B cell (primary cell): ENCODE results near the gene MPHOSPH8. TPM values are rescaled to one million over a fixed set of nuclear protein-coding genes. Genes with fewer than 3 reads are reported as not detected.
"Not testable (repeated sequence)": the region's sequence is repeated elsewhere in the genome, so short reads cannot be mapped to it uniquely, and the experiment has no call there.

Experiments used
- ATAC-seq: fragments of 200-7000 bp; cut with Tn5 transposase; one replicate; pipeline ENCODE4 v1.10.0; 2021; ENCODE audit warnings: low read depth, mild to moderate bottlenecking, moderate number of reproducible peaks, moderate library complexity
- CTCF ChIA-PET: fragments of 350-600 bp; sonication (Branson Sonifier 250); formaldehyde crosslinking; loops from one replicate; lab custom pipeline; 2021; ENCODE audit warnings: antibody characterized with exemption, inconsistent platforms; lab: Charles Lee
- POLR2A ChIA-PET: fragments of 350-600 bp; sonication (Branson Sonifier 250); formaldehyde crosslinking; loops from one replicate; lab custom pipeline; 2021; ENCODE audit warnings: antibody characterized with exemption; lab: Charles Lee
- DNase-seq: peaks from one replicate; pipeline ENCODE4 v3.0.0; 2013
- H2AFZ ChIP-seq: 2 replicates; pipeline ENCODE4 v1.6.1; 2012; ENCODE audit warnings: mild to moderate bottlenecking, low read depth, low read length; ENCODE audit not compliant: insufficient read depth, poor library complexity, severe bottlenecking
- H3K27ac ChIP-seq, 2 donors: 1 replicate in 1 of 2; 2 replicates in 1 of 2; pipeline ENCODE4 v1.5.1; 2012 to 2013; ENCODE audit warnings: low read length in 2 of 2, mild to moderate bottlenecking in 2 of 2, moderate library complexity in 1 of 2
- H3K27me3 ChIP-seq, 4 experiments: fragments of 200-600 bp in 1 of 4; sonication (generic) in 1 of 4; replicated peaks in 1 of 4; 1 replicate in 2 of 4; 2 replicates in 2 of 4; pipeline versions ENCODE4 v1.6.1 to v1.7.0; 2013 to 2016; ENCODE audit warnings: low read length in 3 of 4, mild to moderate bottlenecking in 2 of 4, mixed read lengths in 1 of 4, moderate library complexity in 1 of 4; ENCODE audit not compliant: insufficient read depth in 4 of 4, control insufficient read depth in 3 of 4; ENCODE audit errors: control extremely low read depth in 1 of 4
- H3K36me3 ChIP-seq, 2 experiments: replicated peaks in 1 of 2; 1 replicate in 1 of 2; 2 replicates in 1 of 2; pipeline versions ENCODE4 v1.6.1 to v1.7.1; 2013; ENCODE audit warnings: low read length in 1 of 2; ENCODE audit not compliant: insufficient read depth in 2 of 2, control insufficient read depth in 1 of 2; ENCODE audit errors: control extremely low read depth in 1 of 2, extremely low read depth in 1 of 2
- H3K4me1 ChIP-seq, 2 donors: fragments of 200-600 bp in 1 of 2; sonication (generic) in 1 of 2; 1 replicate in 1 of 2; 2 replicates in 1 of 2; pipeline versions ENCODE4 v1.5.1 to v1.6.1; 2013 to 2017; ENCODE audit warnings: low read length in 2 of 2; ENCODE audit not compliant: control insufficient read depth in 2 of 2, insufficient read depth in 2 of 2
- H3K4me2 ChIP-seq: replicated peaks from 2 replicates; pipeline ENCODE3; 2012; ENCODE audit warnings: mild to moderate bottlenecking, low read depth, low read length; ENCODE audit not compliant: poor library complexity, severe bottlenecking
- H3K4me3 ChIP-seq, 5 experiments: fragments of 200-600 bp in 1 of 5; sonication (generic) in 1 of 5; 1 replicate in 3 of 5; 2 replicates in 2 of 5; pipeline versions ENCODE4 v1.5.1 to v1.7.0; 2011 to 2016; ENCODE audit warnings: low read length in 4 of 5, mild to moderate bottlenecking in 4 of 5, low read depth in 2 of 5, control low read depth in 1 of 5, moderate library complexity in 1 of 5; ENCODE audit not compliant: insufficient read depth in 1 of 5; ENCODE audit errors: control extremely low read depth in 1 of 5, extremely low read depth in 1 of 5
- H3K79me2 ChIP-seq: fragments of 200-600 bp; sonication (generic); one replicate; pipeline ENCODE4 v1.6.0; 2016; ENCODE audit warnings: low read length; ENCODE audit not compliant: control insufficient read depth, insufficient read depth
- H3K9ac ChIP-seq: fragments of 200-600 bp; sonication (generic); 2 replicates; pipeline ENCODE4 v1.6.1; 2017; ENCODE audit warnings: mild to moderate bottlenecking, low read length, moderate library complexity
- H3K9me3 ChIP-seq, 3 donors: one replicate each; pipeline versions ENCODE4 v1.6.1 to v1.7.1; 2013; ENCODE audit warnings: low read length in 2 of 3; ENCODE audit not compliant: control insufficient read depth in 2 of 3, insufficient read depth in 1 of 3; ENCODE audit errors: control extremely low read depth in 1 of 3
- H4K20me1 ChIP-seq: 2 replicates; pipeline ENCODE4 v1.6.0; 2012; ENCODE audit warnings: mild to moderate bottlenecking, low read length; ENCODE audit not compliant: insufficient read depth, control insufficient read depth, poor library complexity, severe bottlenecking
- H3K27ac Mint-ChIP-seq: one replicate; pipeline ENCODE4 v1.8.0; 2021; ENCODE audit warnings: mixed read lengths
- H3K27me3 Mint-ChIP-seq: one replicate; pipeline ENCODE4 v1.8.0; 2021; ENCODE audit warnings: mixed read lengths
- H3K4me1 Mint-ChIP-seq: one replicate; pipeline ENCODE4 v1.8.0; 2021; ENCODE audit warnings: mixed read lengths
- H3K4me3 Mint-ChIP-seq: one replicate; pipeline ENCODE4 v1.8.0; 2021; ENCODE audit warnings: mixed read lengths
- H3K9me3 Mint-ChIP-seq: one replicate; pipeline ENCODE4 v1.8.0; 2022; ENCODE audit warnings: mixed read lengths; ENCODE audit not compliant: insufficient read depth
- EZH2 ChIP-seq: IDR thresholded peaks from 2 replicates; pipeline ENCODE4 v1.6.1; 2012; ENCODE audit warnings: borderline replicate concordance, low read depth, mild to moderate bottlenecking, moderate library complexity, low read length; ENCODE audit not compliant: insufficient read depth, poor library complexity, severe bottlenecking
- WGBS: methylation state at CpG from one replicate; pipeline ENCODE4 v1.1.5; 2013; ENCODE audit warnings: missing lambda C conversion rate; ENCODE audit not compliant: insufficient coverage; 5-methylcytosine and 5-hydroxymethylcytosine counted together
- intact Hi-C: fragments of 100-400 bp; cut with micrococcal nuclease; formaldehyde crosslinking; loops from one replicate; pipeline ENCODE4 v1.10.0; 2022
- polyA plus RNA-seq: library from polyadenylated mRNA; depleted of rRNA; stranded (reverse); fragments of >200 nt; gene quantifications from 2 replicates; pipeline ENCODE4 v1.2.3, GENCODE V29; 2012
- total RNA-seq, 2 donors: library from RNA; stranded (reverse); fragments of 120-200 nt in 1 of 2; gene quantifications; 1 replicate in 1 of 2; 2 replicates in 1 of 2; pipeline versions ENCODE4 v1.2.3 to v1.2.4, GENCODE V29; 2013 to 2022
- TF ChIP-seq, protein P1 (sequence below): fragments of 200-600 bp; IDR thresholded peaks from one replicate; pipeline ENCODE4 v1.8.0; 2022; ENCODE audit warnings: antibody characterized with exemption, mild to moderate bottlenecking

MPHOSPH8 gene
- total and polyA plus RNA-seq, 2 donors (not counting 1 experiment from before 2014, with no cell fraction given) = 25.6 to 106 TPM

DNA sequence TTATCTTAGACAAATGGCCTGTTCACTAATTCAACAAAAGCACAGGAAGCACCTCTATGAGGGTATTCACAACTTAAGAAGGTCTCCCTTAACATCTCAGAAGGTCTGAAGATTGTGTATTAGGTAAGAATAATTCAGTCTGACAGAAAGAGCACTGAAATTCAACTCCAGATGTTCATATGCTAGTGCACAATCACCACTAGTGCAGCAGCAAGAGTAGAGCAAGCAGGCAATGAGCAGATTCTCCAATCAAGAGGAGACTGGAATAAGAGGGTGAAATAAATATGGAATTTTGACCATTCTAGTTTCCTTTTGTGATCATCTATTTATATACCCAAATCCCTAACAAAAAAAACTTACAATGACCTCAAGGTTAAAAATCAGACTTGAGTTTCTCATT lies 52.0 kb downstream of the MPHOSPH8 start:
- H3K4me1 Mint-ChIP-seq = no peaks in the 10 kb centered on the region
- H3K27me3 Mint-ChIP-seq = no peaks in the 10 kb centered on the region
- Histone ChIP-seq H3K4me3 (no peak overlapping the region), H3K27me3 (no peaks in the 10 kb centered on the region), H3K36me3 (no peaks in the 10 kb centered on the region), H3K9ac (no peak overlapping the region), H2AFZ (no peak overlapping the region), H3K4me1 (no peaks in the 10 kb centered on the region), H3K27ac (no peak overlapping the region), H3K4me2 (no peak overlapping the region), H3K9me3 (no peaks in the 10 kb centered on the region), H3K79me2 (no peaks in the 10 kb centered on the region), H4K20me1 (no peaks in the 10 kb centered on the region)
- no peak for DNase-seq
- H3K9me3 Mint-ChIP-seq = no peaks in the 10 kb centered on the region
- intact Hi-C loops = no loop called here
- no peak overlapping the region for H3K4me3 Mint-ChIP-seq
- no peak overlapping the region for H3K27ac Mint-ChIP-seq
- no peak for TF ChIP-seq EZH2
- TF ChIP-seq, protein P1, sequence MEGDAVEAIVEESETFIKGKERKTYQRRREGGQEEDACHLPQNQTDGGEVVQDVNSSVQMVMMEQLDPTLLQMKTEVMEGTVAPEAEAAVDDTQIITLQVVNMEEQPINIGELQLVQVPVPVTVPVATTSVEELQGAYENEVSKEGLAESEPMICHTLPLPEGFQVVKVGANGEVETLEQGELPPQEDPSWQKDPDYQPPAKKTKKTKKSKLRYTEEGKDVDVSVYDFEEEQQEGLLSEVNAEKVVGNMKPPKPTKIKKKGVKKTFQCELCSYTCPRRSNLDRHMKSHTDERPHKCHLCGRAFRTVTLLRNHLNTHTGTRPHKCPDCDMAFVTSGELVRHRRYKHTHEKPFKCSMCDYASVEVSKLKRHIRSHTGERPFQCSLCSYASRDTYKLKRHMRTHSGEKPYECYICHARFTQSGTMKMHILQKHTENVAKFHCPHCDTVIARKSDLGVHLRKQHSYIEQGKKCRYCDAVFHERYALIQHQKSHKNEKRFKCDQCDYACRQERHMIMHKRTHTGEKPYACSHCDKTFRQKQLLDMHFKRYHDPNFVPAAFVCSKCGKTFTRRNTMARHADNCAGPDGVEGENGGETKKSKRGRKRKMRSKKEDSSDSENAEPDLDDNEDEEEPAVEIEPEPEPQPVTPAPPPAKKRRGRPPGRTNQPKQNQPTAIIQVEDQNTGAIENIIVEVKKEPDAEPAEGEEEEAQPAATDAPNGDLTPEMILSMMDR = no peak
- ChIA-PET POLR2A (no interaction called here), CTCF (no interaction called here)
- no peak for ATAC-seq

DNA sequence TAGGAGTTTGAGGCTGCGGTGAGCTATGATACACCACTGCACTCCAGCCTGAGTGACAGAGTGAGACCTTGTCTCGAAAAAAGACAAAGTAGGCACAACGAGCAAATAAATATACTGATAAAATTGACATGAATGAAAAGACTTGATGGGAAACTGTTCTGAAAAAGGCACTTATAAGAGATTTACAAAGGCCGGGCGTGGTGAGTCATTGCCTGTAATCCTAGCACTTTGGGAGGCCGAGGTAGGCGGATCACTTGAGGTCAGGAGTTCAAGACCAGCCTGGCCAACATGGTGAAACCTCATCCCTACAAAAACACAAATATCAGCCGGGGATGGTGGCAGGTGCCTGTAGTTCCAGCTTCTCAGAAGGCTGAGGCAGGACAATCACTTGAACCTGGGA lies 58.0 kb downstream of the MPHOSPH8 start:
- POLR2A ChIA-PET, H3K4me1 Mint-ChIP-seq: not testable (repeated sequence)

More for the DNA sequence above, 58.0 kb downstream of the MPHOSPH8 start:
- H3K4me3 Mint-ChIP-seq, DNase-seq, H4K20me1 ChIP-seq, H3K79me2 ChIP-seq, H3K4me3 ChIP-seq, H3K9me3 ChIP-seq, H3K27me3 ChIP-seq, H3K36me3 ChIP-seq, H3K9me3 Mint-ChIP-seq, ATAC-seq, H3K4me2 ChIP-seq, H3K27me3 Mint-ChIP-seq, H3K27ac Mint-ChIP-seq, intact Hi-C loops, CTCF ChIA-PET, H3K27ac ChIP-seq, H3K9ac ChIP-seq, H3K4me1 ChIP-seq, H2AFZ ChIP-seq: not testable (repeated sequence)
- WGBS = 98% methylated on average over 5 of the region's 8 CpGs
